NCI-H526 treated with DMSO at 0.1 percent for 48 hours (cell line): ENCODE data around the gene TNRC6A.
A peak's percentile ranks its signal among the peaks of the same experiment; 100 is the strongest.
"Not testable (repeated sequence)": the region's sequence is repeated elsewhere in the genome, so short reads cannot be mapped to it uniquely, and the experiment has no call there.

Source experiments
- DNase-seq: peaks from one replicate; lab custom pipeline; 2025; lab: John Stamatoyannopoulos, UW

The TNRC6A gene

DNA sequence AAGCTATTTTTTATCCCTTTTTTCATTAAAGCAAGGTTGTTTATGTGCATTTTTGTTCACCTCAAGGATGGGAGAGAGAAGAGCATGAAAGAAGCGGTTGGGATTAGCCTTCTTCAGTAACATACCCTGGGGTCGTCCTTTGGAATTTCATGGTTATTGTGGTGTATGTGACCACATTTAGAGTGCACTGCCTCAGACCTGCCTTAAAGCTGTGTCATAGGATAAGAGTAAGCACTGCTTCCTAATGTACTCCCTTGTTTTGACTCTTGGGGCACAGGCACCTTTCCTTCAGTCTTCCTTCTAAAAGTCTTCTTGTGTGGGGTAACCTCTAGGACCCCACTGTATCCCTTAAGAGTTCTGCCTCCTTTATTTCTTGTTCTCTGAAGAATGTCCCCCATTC lies 28.9 kb downstream of the TNRC6A start:
- no peak for DNase-seq

- no peak for DNase-seq
These were observed 29.6 kb downstream of the TNRC6A start for GRCh38 chr16:24759006-24759405.

GRCh38 chr16:24761526-24761925 lies 32.1 kb downstream of the TNRC6A start:
- no peak for DNase-seq

GRCh38 chr16:24764916-24765315 lies 35.5 kb downstream of the TNRC6A start:
- no peak for DNase-seq

DNA sequence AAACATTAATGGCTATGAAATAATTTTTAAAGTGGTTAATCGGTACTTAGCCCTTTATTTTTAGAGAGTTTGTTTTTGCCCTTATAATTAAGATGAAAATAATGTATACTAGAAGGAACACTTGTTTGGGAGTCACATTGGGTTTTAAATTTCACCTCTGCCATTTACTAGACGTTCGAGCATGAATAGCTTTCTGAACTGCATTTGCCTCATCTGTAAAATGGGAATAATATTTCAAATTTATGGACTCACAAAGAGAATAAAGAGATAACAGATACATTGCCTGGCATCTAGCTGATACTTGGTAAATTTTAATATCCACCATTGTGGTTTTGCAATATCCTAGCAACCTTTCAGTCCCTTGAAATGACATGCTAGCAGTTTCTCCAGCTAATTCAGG lies 36.6 kb downstream of the TNRC6A start:
- no peak for DNase-seq

DNA sequence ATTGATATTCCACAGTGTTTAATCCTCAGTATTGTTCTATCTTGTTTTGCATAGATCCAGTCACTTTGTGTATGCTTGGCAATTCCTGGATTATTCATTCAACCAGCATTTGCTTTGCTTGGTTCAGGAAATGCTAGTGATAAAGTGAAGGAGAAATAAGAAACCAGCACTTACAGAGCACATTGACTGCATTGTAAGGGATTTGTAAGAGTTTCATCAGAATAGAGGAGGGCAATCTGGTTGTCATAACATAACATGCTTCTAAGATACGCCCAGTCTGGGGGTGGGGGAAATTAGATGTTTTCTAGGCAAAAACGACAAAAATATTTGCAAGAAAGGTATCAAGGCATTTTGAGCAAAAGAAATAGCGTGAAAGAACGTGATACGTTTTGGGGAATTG lies 40.4 kb downstream of the TNRC6A start:
- no peak for DNase-seq

DNA sequence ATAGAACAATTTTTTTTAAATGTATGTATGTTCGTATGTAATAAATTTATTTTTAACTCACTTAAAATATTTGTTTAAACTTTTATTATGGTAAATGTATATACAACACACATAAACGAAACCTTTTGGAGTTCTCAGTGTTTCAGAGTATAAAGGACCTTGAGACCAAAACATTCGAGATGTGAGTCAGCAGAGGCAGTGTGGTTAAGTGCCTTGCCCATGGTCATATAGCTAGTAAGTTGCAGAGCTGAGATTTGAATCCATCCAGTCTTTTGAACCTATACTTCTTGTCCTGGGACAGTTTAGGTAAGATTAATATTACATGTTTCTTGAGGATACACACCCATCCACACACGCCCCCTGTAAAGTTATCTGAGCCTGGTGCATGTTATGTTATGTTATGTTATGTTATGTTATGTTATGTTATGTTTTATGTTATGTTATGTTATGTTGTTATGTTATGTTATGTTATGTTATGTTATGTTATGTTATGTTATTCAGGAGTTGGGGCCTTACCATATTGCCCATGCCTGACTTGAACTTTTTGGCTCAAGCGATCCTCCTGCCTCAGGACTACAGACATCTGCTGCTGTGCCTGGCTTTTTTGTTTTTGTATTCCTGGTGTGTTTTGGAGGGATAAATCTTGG lies 41.8 kb downstream of the TNRC6A start:
- no peak for DNase-seq

DNA sequence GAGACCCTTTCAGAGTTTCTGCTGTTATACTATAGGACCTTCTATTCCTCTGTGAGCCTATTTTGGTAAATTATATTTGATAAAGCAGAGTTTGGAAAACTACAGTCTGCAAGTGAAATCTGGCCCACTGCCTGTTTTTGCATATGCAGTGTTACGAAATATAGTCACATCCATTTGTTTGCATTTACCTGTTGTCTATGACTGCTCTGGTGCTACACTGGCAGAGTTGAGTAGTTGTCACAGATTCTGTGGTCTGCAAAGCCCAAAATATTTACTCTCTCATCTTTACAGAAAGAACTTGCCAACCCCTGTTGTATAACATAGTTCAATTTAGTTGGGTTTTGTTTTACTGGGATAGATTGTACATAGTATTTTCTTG lies 42.3 kb downstream of the TNRC6A start:
- no peak for DNase-seq

- no peak for DNase-seq
These were observed 44.4 kb downstream of the TNRC6A start for GRCh38 chr16:24773771-24774427.

GRCh38 chr16:24774510-24774909 lies 45.1 kb downstream of the TNRC6A start:
- no peak for DNase-seq

DNA sequence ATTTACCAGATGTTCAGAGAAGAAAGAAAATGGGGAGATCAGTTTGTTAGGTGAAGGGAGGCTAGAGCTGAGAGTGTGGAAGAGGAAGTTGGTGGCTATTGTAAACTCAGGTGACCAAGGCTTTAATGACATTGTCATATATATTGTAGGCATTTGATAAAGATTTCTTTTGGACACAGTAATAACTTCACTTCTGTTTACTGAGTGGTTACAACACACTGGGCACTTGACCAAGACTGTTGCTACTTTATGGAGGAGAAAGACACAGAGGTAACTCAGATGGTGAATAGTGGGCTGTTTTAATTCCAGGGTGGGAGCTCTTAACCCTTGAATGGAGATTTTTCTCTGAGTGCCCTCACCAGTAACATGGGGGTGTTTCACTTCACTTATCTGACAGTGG lies 46.0 kb downstream of the TNRC6A start:
- no peak for DNase-seq

DNA sequence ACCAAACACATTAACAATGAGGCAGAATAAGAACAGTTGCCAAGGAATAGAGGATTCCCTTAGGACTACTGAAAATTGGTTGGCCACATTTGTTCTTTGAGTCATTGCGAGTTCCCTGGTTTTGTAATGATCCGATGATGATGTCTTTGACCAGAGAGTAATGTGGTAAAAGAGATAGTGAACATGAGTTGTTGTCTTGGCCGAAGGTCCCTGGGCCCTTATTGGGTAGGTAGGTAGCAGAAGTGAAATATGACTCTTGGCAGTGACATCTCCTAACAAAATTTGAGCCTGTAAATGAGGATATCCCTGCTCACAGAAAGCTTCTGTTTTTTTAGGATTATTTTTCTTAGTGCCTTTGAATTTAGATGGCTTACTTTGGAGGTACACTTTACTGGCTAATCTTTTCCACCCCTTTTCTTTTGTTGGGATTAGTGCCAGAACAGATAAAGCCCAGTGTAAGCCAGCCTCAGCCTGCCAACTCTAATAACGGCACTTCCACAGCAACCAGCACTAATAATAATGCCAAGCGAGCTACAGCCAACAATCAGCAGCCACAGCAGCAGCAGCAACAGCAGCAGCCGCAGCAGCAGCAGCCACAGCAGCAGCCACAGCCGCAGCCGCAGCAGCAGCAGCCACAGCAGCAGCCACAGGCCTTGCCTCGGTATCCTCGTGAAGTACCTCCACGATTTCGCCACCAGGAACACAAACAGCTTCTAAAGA lies 47.2 kb downstream of the TNRC6A start:
- DNase-seq = no peak

DNA sequence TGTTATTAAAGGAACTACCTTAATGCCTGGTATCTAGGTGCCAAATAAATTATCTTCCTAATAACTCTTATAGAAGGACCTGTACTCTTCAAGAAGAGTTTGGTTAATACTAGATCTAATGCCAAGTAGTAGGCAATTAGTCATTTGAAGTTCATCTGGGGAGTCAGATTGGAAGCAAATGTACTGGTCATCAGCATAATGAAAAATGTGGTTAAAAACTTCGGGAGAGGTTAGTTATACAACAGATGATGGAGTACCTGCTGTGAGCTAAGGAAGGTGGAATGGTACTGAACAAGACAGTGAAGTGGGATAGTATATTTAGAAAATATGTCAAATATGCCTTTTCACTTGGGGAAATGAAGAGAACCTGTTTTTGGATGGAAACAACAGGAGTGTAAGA lies 49.2 kb downstream of the TNRC6A start:
- no peak for DNase-seq

GRCh38 chr16:24781256-24781655 lies 51.8 kb downstream of the TNRC6A start:
- no peak for DNase-seq

GRCh38 chr16:24784121-24784520 lies 54.7 kb downstream of the TNRC6A start:
- no peak for DNase-seq

- no peak for DNase-seq
These were observed 60.4 kb downstream of the TNRC6A start for GRCh38 chr16:24789881-24790280.

DNA sequence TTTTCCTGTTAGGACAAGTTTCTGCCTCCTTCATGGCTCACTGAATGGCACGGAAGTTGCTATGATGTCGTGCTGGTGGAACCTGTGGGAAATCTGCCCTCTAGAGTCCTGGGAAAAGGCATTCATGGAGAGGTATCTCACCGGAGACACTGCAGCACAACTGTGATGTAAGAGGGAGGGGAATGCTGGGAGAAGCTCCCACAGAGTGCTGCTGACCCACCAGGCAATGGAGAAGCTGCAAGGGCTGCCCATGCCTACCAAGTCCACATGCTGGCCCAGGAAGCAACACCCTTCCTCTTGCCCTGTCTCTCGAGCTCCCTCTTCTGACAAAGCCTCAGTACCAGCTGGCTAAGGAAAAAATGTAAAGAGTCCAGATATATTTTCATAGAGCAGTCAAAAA lies 71.1 kb downstream of the TNRC6A start:
- DNase-seq = no peak

DNA sequence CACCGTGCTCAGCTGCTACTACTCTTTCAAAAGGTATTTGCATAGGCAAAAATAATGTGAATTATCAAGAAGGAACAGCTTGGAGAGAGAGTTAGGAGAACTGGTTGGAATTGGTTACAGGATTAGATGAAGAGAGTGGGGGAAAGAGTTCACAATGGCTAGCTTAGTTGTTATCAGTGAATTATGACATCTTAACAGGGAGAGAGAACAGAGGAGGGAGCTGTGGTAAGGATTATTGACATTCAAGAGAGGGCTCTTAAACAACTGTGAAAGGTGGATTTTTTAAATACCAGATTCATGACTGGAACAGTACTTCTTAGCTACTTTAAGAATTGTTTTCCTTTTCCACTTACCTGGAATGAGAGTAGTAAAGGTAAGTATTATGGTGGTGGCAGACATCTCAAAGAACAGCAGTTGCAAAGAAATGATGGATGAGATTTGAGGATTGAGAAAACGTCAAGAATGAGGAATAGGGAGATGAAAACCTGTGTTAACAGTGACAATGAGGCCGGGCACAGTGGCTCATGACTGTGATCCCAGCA lies 72.4 kb downstream of the TNRC6A start:
- DNase-seq = peak; percentile 2

DNA sequence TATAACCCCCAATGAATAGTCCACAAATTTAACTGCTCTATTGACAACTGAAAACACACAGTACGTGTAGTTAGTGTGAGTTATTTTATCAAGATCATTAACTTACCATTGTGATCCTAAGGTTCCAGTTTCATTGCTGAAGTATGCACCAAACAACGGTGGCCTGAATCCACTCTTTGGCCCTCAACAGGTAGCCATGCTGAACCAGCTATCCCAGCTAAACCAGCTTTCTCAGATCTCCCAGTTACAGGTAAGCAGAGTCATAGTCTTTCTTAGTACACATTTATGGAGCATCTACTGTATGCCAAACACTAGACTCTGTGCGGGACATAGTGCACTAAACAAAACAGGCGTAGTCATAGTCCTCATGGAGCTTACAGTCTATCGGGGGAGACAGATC lies 76.0 kb downstream of the TNRC6A start:
- DNase-seq = no peak

GRCh38 chr16:24807301-24807700 lies 77.8 kb downstream of the TNRC6A start:
- no peak for DNase-seq

DNA sequence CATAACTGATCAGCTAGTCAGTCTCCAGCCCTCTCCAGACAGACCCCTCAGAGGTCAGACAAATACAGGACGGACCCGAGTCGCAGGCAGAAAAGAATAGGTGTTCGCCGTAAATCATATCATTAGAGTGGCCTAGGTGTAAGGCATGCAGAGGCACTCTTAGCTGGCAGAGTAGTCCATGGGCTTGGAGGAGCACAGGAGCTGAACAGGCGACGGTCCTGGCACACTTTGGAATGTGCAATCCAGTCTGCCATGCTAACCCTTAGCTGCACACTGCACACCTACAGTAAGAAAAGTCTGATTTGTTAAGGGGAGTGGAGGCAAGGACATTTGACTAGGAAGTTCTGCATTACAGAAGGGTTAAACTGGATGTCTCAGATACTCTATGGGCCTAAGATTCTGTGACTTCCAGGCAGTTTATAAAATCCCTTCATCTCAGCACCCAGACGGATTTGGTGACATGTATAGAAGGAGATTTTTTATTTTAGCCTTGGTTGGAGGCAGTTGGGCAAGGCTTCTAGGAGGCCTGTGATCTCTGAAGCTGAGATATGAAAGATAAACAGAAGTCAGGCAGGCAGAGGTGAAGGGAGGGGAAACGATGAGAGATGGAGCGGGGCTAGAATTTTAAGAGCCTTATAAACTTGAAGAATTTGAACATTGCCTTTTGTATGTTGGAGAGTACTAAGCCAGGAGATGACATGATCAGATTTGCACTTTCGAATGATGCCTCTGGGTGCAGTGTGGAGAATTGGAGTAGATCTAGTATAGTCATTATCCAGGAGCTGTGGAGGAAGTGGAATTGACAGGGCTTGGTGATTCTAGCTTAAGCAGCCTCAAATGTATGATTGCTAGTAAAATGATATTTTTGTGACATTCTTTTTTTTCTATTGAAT lies 81.7 kb downstream of the TNRC6A start:
- DNase-seq = no peak

DNA sequence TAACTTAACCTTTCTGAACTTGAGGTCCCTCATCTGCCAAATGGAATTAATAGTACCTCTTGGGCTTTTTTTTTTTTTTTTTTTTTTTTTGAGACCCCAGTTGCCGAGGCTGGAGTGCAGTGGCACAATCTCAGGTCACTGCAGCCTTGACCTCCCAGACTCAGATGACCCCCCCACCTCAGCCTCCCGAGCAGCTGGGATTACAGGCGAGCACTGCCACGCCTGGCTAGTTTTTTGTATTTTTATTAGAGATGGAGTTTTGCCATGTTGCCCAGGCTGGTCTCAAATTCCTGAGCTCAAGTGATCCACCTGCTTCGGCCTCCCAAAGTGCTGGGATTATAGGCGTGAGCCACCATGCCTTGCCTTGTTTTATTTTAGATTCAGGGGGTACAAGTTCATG lies 83.4 kb downstream of the TNRC6A start:
- not testable (repeated sequence) for DNase-seq
